Activated CD4-positive, alpha-beta T cell treated with anti-CD3 and anti-CD28 coated beads, Interleukin-2, amount 50 U/mL, for 4 hours (primary cell): ENCODE measurements around the gene CEP290.
"Not testable (repeated sequence)": the region's sequence is repeated elsewhere in the genome, so short reads cannot be mapped to it uniquely, and the experiment has no call there.

Experiments used
- DNase-seq, 2 experiments: peaks; one replicate each; pipeline ENCODE4 v3.0.0-alpha.2; 2020

CEP290 gene

GRCh38 chr12:88144037-88144436 lies 2.1 kb upstream of the CEP290 start:
- DNase-seq, result no peak

- DNase-seq, result peak; percentile 6 to 7
These were observed 713 bp upstream of the CEP290 start for GRCh38 chr12:88142610-88142991.

- DNase-seq, result no peak
These were observed 489 bp downstream of the CEP290 start for GRCh38 chr12:88141425-88141773.

DNA sequence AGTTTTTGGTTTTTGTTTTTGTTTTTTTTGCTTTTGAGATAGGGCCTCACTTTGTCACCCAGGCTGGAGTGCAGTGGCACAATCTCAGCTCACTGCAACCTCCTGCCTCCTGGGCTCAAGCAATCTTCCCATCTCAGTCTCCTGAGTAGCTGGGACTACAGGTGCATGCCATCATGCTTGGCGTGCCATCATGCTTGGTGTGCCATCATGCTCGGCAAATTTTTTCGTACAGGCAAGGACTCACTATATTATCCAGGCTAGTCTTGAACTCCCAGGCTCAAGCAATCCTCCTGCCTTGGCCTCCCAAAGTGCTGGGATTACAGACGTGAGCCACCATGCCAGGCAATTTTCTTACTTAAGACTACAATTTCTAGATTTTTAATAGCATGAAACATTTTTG lies 2.2 kb downstream of the CEP290 start:
- not testable (repeated sequence) for DNase-seq

GRCh38 chr12:88133181-88133580 lies 8.7 kb downstream of the CEP290 start:
- not testable (repeated sequence) for DNase-seq

- no peak for DNase-seq
These were observed 9.5 kb downstream of the CEP290 start for GRCh38 chr12:88132392-88132791.

- no peak for DNase-seq
These were observed 14.0 kb downstream of the CEP290 start for GRCh38 chr12:88127855-88128254.

GRCh38 chr12:88127099-88127498 lies 14.8 kb downstream of the CEP290 start:
- DNase-seq, result no peak

GRCh38 chr12:88122666-88123065 lies 19.2 kb downstream of the CEP290 start:
- no peak for DNase-seq

GRCh38 chr12:88113871-88114270 lies 28.0 kb downstream of the CEP290 start:
- DNase-seq, result no peak

DNA sequence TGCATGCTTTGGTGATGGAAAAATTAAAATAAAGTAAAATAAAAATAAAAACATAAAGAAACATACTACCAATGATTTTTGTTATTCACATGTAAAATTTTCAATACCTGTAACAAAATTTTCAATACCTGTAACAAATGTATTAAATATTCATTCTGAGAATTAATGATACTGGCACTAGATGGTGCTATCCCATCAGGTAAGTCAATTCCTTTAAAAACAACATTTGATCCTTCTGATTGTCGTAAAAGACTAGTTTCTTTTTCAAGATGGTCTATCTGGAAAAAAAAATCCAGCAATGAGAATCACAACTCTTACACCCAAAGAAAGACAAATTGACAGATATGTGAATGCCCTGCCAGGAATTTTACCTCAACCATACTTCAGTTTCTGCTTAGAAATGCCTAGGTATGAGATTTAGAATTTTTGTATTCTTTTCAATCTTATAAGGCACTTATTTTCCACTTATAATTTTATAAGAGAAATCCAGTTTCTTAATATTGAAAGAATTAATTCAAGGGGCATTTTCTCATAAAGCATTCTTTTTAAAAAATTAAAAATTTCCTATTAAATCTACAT lies 30.7 kb downstream of the CEP290 start:
- DNase-seq, result no peak

GRCh38 chr12:88108021-88108420 lies 33.9 kb downstream of the CEP290 start:
- no peak for DNase-seq

- DNase-seq, result no peak
These were observed 48.3 kb downstream of the CEP290 start for GRCh38 chr12:88093573-88093972.

DNA sequence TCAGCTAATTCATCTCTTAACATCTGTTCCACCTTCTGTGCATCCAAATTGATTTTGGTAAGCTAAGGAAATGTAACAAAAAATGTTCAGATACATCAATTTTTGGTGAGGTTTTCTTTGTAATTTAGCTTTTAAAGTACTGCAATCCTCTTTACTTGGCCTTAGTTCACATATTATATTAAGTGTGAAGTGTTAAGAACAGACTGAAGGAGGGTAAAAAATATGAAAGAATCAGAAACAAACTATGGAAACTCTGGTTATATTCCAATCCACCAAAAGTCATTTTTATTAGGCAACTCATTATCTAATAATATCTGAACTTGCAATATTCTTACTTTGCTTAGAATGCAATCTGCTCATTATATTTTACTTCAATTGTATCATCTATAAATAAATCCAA lies 49.1 kb downstream of the CEP290 start:
- DNase-seq, result no peak

- no peak for DNase-seq
These were observed 57.7 kb downstream of the CEP290 start for GRCh38 chr12:88084210-88084609.

- no peak for DNase-seq
These were observed 58.3 kb downstream of the CEP290 start for GRCh38 chr12:88083634-88084033.

DNA sequence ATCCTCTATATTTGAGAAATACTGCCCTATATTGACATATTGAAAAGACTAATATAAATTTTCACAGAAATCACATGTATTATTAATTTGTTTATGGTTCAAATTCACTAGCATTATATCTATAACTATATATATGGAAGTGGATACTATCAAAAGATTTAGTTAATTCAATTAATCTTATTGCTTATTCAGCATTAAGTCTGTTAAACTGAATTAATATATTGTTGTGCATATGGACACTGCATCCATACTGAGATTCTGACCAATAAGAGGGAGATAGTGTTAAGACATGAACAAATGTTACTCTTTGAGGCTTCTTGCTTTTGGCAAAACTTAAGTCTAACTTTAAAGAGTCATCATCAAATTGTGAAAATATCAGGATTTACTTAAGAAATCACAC lies 60.6 kb downstream of the CEP290 start:
- no peak for DNase-seq

- DNase-seq, result no peak
These were observed 74.6 kb downstream of the CEP290 start for GRCh38 chr12:88067301-88067700.

GRCh38 chr12:88063375-88063774 lies 78.5 kb downstream of the CEP290 start:
- no peak for DNase-seq

GRCh38 chr12:88062474-88062873 lies 79.4 kb downstream of the CEP290 start:
- no peak for DNase-seq

GRCh38 chr12:88058719-88059077 lies 83.2 kb downstream of the CEP290 start:
- DNase-seq, result no peak

- no peak for DNase-seq
These were observed 83.7 kb downstream of the CEP290 start for GRCh38 chr12:88057994-88058718.

DNA sequence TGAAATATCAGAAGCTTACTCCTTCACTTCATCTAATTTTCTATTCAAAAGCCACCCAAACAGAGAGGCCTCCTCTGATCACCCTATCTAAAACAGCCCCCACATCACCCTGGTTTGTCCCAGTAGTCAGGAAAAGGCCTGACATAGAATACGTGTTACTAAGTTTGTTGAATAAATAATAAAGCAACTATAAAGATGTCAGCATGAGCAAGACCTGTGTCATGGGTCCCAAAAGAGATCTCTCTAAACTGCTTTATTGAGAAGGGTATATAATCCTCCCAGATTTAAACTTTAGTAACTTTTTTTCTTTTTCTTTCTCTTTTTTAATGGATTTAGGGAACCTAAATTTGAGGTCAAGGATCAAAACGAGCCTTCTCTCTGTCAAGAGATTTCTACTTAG lies 85.3 kb downstream of the CEP290 start:
- DNase-seq, result no peak

DNA sequence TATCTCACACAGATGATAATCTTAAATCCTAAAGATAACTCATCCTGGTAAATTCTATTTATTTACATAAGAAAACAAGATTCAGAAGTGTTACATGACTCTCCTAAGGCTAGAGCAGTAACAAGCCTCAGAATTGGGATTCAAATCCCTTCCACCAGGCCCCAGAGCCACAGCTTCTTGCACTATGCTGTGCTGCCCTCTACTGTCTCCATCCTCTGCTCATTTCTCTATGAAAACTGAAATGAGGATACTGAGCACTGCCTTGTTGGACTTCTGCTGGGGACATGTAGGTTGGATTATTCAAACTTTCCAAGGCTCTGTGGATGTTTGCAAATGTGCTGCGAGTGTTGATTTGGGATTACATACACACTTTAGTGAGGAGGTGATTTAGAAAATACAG lies 89.2 kb downstream of the CEP290 start:
- no peak for DNase-seq

DNA sequence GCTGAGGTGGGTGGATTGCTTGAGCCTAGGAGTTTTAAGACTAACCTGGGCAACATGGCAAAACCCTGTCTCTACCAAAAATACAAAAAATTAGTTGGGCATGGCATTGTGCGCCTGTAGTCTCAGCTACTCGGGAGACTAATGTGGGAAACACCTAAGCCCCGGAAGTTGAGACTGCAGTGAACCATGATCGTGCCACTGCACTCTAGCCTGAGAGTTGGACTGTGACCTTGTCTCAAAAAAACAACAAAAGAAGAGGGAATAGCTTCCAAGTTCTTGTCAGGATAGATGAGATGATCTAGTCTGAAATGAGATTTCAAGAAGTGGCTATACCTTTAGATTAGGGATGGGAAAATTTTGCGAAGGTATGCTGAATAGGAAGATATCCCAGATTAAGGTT lies 97.9 kb downstream of the CEP290 start:
- DNase-seq, result no peak
